ENCODE measurements around the gene FOCAD.

GRCh38 chr9:20929276-20929675 lies 245.2 kb downstream of the FOCAD start:
- TF ChIP-seq CTCF (IDR thresholded peaks at IDR 0.05) (no peak), EZH2 (IDR thresholded peaks at IDR 0.05; ENCODE audit: borderline replicate concordance, insufficient read depth, low read depth, low read length, poor library complexity, severe bottlenecking) (no peak)
